HG02840 (cell line): ENCODE results near the gene CFAP58.

Experiments used
- ATAC-seq: cut with Tn5 transposase; IDR thresholded peaks from one replicate; pipeline ENCODE4 v1.9.1; 2021; ENCODE audit warnings: mild to moderate bottlenecking, moderate library complexity, moderate number of reproducible peaks; ENCODE audit not compliant: unreplicated experiment, low FRiP score

CFAP58 gene

GRCh38 chr10:104333728-104334373, 19.8 kb upstream of the CFAP58 start:
- no peak for ATAC-seq

- no peak for ATAC-seq
These were observed 19.1 kb upstream of the CFAP58 start for GRCh38 chr10:104334561-104334960.

GRCh38 chr10:104334965-104335650, 18.5 kb upstream of the CFAP58 start:
- ATAC-seq: no peak

- ATAC-seq: no peak
These were observed 16.7 kb upstream of the CFAP58 start for GRCh38 chr10:104336821-104337467.

GRCh38 chr10:104337521-104337984, 16.1 kb upstream of the CFAP58 start:
- ATAC-seq: peak; percentile 42

GRCh38 chr10:104337985-104338735, 15.5 kb upstream of the CFAP58 start, which contains the start of gene ITPRIP:
Gene ITPRIP, minus strand, starts transcription at chr10:104338465. Its CDS starts 22,414 bp downstream, at chr10:104316051.
- ATAC-seq: peak; percentile 68

- ATAC-seq: no peak
These were observed 14.0 kb upstream of the CFAP58 start for GRCh38 chr10:104339469-104340110.

- no peak for ATAC-seq
These were observed 13.5 kb upstream of the CFAP58 start for GRCh38 chr10:104340111-104340526.

GRCh38 chr10:104340641-104341040, 13.0 kb upstream of the CFAP58 start:
- no peak for ATAC-seq

- no peak for ATAC-seq
These were observed 10.7 kb upstream of the CFAP58 start for GRCh38 chr10:104342941-104343411.

- no peak for ATAC-seq
These were observed 9.4 kb upstream of the CFAP58 start for GRCh38 chr10:104344219-104344618.

- ATAC-seq: no peak
These were observed 8.1 kb upstream of the CFAP58 start for GRCh38 chr10:104345515-104345914.

- ATAC-seq: no peak
These were observed 7.7 kb upstream of the CFAP58 start for GRCh38 chr10:104345941-104346340.

GRCh38 chr10:104347295-104348045, 6.2 kb upstream of the CFAP58 start:
- no peak for ATAC-seq

GRCh38 chr10:104348601-104349000, 5.0 kb upstream of the CFAP58 start:
- ATAC-seq: no peak

- peak; percentile 53 for ATAC-seq
These were observed 4.0 kb upstream of the CFAP58 start for GRCh38 chr10:104349623-104350126.

- ATAC-seq: peak; percentile 41
These were observed 3.5 kb upstream of the CFAP58 start for GRCh38 chr10:104350127-104350635.

- no peak for ATAC-seq
These were observed 2.5 kb upstream of the CFAP58 start for GRCh38 chr10:104351061-104351702.
